Astrocyte (in vitro differentiated cells and primary cell): Measurements from ENCODE around the gene PALLD.

Source experiments
- EZH2 ChIP-seq: IDR thresholded peaks from 2 replicates; pipeline ENCODE4 v1.6.1; 2012; ENCODE audit warnings: mild to moderate bottlenecking, low read length, inconsistent platforms; ENCODE audit not compliant: insufficient read depth
- TF ChIP-seq, protein P1 (sequence below): IDR thresholded peaks from 2 replicates; pipeline ENCODE4 v1.5.1; 2011; ENCODE audit warnings: low read depth, mild to moderate bottlenecking, inconsistent platforms, low read length, moderate library complexity; ENCODE audit not compliant: insufficient read depth

DNA sequence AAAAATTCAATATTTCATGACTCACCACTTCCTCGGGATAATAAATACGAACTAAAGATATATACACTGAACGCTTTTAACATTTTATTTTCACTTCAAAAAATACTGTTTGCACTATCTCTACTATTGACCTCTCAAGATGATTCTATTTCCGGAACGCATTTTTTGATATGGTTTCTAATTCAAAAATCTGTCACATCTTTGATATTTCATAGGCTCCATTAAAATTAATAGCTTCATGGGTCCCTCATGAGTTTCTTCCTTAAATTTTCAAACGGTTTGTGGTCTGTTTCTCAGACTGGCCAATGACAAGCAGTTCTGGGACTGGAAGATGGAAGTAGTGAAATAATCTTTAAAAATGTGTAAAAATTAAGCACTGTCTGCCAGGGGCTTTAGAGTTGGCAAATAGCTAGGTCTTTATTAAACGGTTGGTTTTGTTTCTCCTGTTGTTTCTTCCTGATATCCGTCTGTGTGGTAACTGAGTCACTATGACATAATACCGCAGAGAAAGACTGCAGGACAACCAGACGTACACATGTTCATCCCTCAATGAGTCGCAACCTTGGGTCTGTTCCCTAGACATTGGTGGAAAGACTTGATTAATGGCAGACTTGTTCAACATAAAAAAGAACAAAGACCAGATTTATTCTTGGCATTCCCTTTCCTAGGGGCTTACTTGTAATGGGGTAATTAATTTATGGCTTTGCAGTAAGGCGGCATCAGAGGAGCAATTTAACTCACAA is 133.8 kb downstream of the PALLD start:
- TF ChIP-seq, protein P1, sequence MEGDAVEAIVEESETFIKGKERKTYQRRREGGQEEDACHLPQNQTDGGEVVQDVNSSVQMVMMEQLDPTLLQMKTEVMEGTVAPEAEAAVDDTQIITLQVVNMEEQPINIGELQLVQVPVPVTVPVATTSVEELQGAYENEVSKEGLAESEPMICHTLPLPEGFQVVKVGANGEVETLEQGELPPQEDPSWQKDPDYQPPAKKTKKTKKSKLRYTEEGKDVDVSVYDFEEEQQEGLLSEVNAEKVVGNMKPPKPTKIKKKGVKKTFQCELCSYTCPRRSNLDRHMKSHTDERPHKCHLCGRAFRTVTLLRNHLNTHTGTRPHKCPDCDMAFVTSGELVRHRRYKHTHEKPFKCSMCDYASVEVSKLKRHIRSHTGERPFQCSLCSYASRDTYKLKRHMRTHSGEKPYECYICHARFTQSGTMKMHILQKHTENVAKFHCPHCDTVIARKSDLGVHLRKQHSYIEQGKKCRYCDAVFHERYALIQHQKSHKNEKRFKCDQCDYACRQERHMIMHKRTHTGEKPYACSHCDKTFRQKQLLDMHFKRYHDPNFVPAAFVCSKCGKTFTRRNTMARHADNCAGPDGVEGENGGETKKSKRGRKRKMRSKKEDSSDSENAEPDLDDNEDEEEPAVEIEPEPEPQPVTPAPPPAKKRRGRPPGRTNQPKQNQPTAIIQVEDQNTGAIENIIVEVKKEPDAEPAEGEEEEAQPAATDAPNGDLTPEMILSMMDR: no peak
- no peak for TF ChIP-seq EZH2
